ENCODE data around the gene IFT57. TPM values are rescaled to one million over a fixed set of nuclear protein-coding genes. Genes with fewer than 3 reads are reported as not detected.
"Not testable (repeated sequence)": the region's sequence is repeated elsewhere in the genome, so short reads cannot be mapped to it uniquely, and the experiment has no call there.

IFT57 gene
- polyA plus RNA-seq, 1 donor (not counting 4 experiments of a cell fraction or from before 2014, with no cell fraction given), result 47.6 TPM

DNA sequence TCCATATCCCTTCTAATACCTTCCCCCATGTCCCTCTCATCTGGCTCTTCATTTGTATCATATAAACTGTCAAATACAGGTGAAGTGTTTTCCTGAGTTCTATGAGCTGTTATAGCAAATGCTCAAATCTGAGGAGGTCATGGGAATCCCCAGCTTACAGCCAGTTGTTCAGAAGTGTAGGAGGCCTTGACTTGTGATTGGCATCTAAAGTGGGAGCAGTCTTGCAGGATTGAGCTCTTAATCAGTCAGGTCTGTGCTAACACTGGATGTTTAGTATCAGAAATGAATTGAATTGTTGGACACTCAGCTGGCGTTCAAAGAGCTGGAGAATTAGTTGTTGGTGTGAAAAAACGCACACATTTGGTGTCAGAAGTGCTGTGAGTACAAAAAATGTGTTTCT, 65.0 kb downstream of the IFT57 start:
- Histone ChIP-seq H4K20me1 (ENCODE audit: control insufficient read depth, extremely low read depth, insufficient read depth, low read length) (no peaks in the 10 kb centered on the region), H3K36me3 (ENCODE audit: control insufficient read depth in 2 of 2, extremely low read depth in 1 of 2, insufficient read depth in 2 of 2, low read length in 2 of 2) (no peaks in the 10 kb centered on the region), H3K79me2 (ENCODE audit: control insufficient read depth, insufficient read depth, low read length) (no peaks in the 10 kb centered on the region), H3K9me3 (ENCODE audit: control insufficient read depth, low read depth, low read length) (no peaks in the 10 kb centered on the region), H3K4me2 (ENCODE audit: control insufficient read depth, extremely low read depth, insufficient read depth, low read depth, low read length) (no peak overlapping the region), H3K4me3 (ENCODE audit: control insufficient read depth in 2 of 3, extremely low read depth in 1 of 3, insufficient read depth in 2 of 3, low read depth in 1 of 3, low read length in 3 of 3) (no peak overlapping the region), H3K9ac (ENCODE audit: control insufficient read depth, extremely low read depth, insufficient read depth, low read length) (no peak overlapping the region), H3K9me1 (ENCODE audit: control insufficient read depth, extremely low read depth, insufficient read depth, low read length) (no peaks in the 10 kb centered on the region), H3K4me1 (ENCODE audit: control insufficient read depth, extremely low read depth, insufficient read depth, low read length) (no peaks in the 10 kb centered on the region), H3K27me3 (ENCODE audit: control insufficient read depth, extremely low read depth, insufficient read depth, low read length) (no peaks in the 10 kb centered on the region), H3K27ac (ENCODE audit: control insufficient read depth, insufficient read depth, low read length) (no peak overlapping the region), H2AFZ (ENCODE audit: control insufficient read depth, low read length) (no peak overlapping the region)
- DNase-seq (ENCODE audit: low read depth, low spot score) (no peak), FAIRE-seq (peak; percentile 48)
- TF ChIP-seq CTCF (optimal IDR thresholded peaks at IDR 0.05 in 1 of 3, IDR thresholded peaks at IDR 0.05 in 1 of 3, conservative IDR thresholded peaks at IDR 0.05 in 1 of 3; ENCODE audit: extremely low read depth in 1 of 3, insufficient read depth in 2 of 3, low read length in 3 of 3) (no peak), EZH2 (IDR thresholded peaks at IDR 0.05; ENCODE audit: low read length) (no peak)
- dilution Hi-C loops (cut with MboI; ENCODE audit: extremely low pct_ligation_motif_present, low sequenced_read_pairs), result no loop called here

DNA sequence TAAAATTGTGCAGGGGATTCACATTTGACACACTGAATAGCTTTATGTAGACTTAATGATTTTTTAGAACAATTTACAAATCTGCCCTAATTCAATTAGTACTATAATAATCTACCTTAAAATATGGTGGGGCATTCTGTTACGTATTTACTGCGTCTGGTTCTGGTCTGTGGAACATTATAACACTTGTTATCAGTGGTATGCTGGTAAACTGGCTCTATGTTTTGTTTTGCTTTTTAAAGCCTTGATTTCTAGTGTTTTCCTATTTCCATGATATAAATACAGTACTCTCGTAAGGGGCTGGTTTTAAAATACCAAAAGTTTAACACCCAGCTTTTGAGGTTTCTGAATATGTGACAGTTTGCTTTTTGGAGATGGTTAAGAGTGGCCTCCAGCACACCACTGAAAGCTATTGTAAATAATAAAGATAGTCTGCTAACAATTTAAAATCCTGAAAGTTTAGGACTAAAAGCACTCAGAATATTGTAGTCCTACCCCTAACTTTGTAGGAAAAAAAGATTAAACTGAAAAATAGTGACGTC, 65.8 kb downstream of the IFT57 start:
- no peaks in the 10 kb centered on the region for H3K27me3 ChIP-seq (ENCODE audit: control insufficient read depth, extremely low read depth, insufficient read depth, low read length)
- H3K9me3 ChIP-seq (ENCODE audit: control insufficient read depth, low read depth, low read length), result no peaks in the 10 kb centered on the region
- H4K20me1 ChIP-seq (ENCODE audit: control insufficient read depth, extremely low read depth, insufficient read depth, low read length), result no peaks in the 10 kb centered on the region
- H3K4me3 ChIP-seq (ENCODE audit: control insufficient read depth in 2 of 3, extremely low read depth in 1 of 3, insufficient read depth in 2 of 3, low read depth in 1 of 3, low read length in 3 of 3), result no peak overlapping the region
- H3K4me2 ChIP-seq (ENCODE audit: control insufficient read depth, extremely low read depth, insufficient read depth, low read depth, low read length), result no peak overlapping the region
- no peaks in the 10 kb centered on the region for H3K79me2 ChIP-seq (ENCODE audit: control insufficient read depth, insufficient read depth, low read length)
- FAIRE-seq (no peak), DNase-seq (ENCODE audit: low read depth, low spot score) (no peak)
- dilution Hi-C loops (cut with MboI; ENCODE audit: extremely low pct_ligation_motif_present, low sequenced_read_pairs), result no loop called here
- TF ChIP-seq CTCF (optimal IDR thresholded peaks at IDR 0.05 in 1 of 3, IDR thresholded peaks at IDR 0.05 in 1 of 3, conservative IDR thresholded peaks at IDR 0.05 in 1 of 3; ENCODE audit: extremely low read depth in 1 of 3, insufficient read depth in 2 of 3, low read length in 3 of 3) (no peak), EZH2 (IDR thresholded peaks at IDR 0.05; ENCODE audit: low read length) (no peak)
- H3K27ac ChIP-seq (ENCODE audit: control insufficient read depth, insufficient read depth, low read length), result no peak overlapping the region
- no peaks in the 10 kb centered on the region for H3K4me1 ChIP-seq (ENCODE audit: control insufficient read depth, extremely low read depth, insufficient read depth, low read length)
- H3K9ac ChIP-seq (ENCODE audit: control insufficient read depth, extremely low read depth, insufficient read depth, low read length), result no peak overlapping the region
- no peaks in the 10 kb centered on the region for H3K9me1 ChIP-seq (ENCODE audit: control insufficient read depth, extremely low read depth, insufficient read depth, low read length)
- no peak overlapping the region for H2AFZ ChIP-seq (ENCODE audit: control insufficient read depth, low read length)
- no peaks in the 10 kb centered on the region for H3K36me3 ChIP-seq (ENCODE audit: control insufficient read depth in 2 of 2, extremely low read depth in 1 of 2, insufficient read depth in 2 of 2, low read length in 2 of 2)

DNA sequence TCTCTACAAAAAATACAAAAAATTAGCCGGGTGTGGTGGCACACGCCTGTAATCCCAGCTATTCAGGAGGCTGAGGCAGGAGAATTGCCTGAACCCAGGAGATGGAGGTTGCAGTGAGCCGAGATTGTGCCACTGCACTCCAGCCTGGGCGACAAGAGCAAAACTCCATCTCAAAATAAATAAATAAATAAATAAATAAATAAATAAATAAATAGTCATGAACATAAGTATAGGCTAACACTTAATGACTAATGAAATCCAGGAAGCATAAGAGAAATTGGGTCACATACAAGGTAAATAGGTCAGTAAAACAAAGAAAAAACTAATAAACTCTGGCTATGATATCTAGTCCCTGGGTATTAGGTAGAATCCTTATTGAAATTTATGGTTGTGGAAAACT, 66.6 kb downstream of the IFT57 start:
- FAIRE-seq; H3K36me3 ChIP-seq (ENCODE audit: control insufficient read depth in 2 of 2, extremely low read depth in 1 of 2, insufficient read depth in 2 of 2, low read length in 2 of 2); DNase-seq (ENCODE audit: low read depth, low spot score); H3K4me1 ChIP-seq (ENCODE audit: control insufficient read depth, extremely low read depth, insufficient read depth, low read length); H3K9me1 ChIP-seq (ENCODE audit: control insufficient read depth, extremely low read depth, insufficient read depth, low read length); dilution Hi-C loops (cut with MboI; ENCODE audit: extremely low pct_ligation_motif_present, low sequenced_read_pairs); H3K27ac ChIP-seq (ENCODE audit: control insufficient read depth, insufficient read depth, low read length); H3K4me2 ChIP-seq (ENCODE audit: control insufficient read depth, extremely low read depth, insufficient read depth, low read depth, low read length); H3K27me3 ChIP-seq (ENCODE audit: control insufficient read depth, extremely low read depth, insufficient read depth, low read length); H4K20me1 ChIP-seq (ENCODE audit: control insufficient read depth, extremely low read depth, insufficient read depth, low read length); H3K4me3 ChIP-seq (ENCODE audit: control insufficient read depth in 2 of 3, extremely low read depth in 1 of 3, insufficient read depth in 2 of 3, low read depth in 1 of 3, low read length in 3 of 3); H3K79me2 ChIP-seq (ENCODE audit: control insufficient read depth, insufficient read depth, low read length); H2AFZ ChIP-seq (ENCODE audit: control insufficient read depth, low read length); H3K9ac ChIP-seq (ENCODE audit: control insufficient read depth, extremely low read depth, insufficient read depth, low read length); H3K9me3 ChIP-seq (ENCODE audit: control insufficient read depth, low read depth, low read length): not testable (repeated sequence)
